ENCODE results near the gene RWDD3. TPM values are rescaled to one million over a fixed set of nuclear protein-coding genes. Genes with fewer than 3 reads are reported as not detected.

Gene RWDD3
- polyA plus RNA-seq, 1 donor (not counting 4 experiments of a cell fraction or from before 2014, with no cell fraction given), result 15.0 TPM

DNA sequence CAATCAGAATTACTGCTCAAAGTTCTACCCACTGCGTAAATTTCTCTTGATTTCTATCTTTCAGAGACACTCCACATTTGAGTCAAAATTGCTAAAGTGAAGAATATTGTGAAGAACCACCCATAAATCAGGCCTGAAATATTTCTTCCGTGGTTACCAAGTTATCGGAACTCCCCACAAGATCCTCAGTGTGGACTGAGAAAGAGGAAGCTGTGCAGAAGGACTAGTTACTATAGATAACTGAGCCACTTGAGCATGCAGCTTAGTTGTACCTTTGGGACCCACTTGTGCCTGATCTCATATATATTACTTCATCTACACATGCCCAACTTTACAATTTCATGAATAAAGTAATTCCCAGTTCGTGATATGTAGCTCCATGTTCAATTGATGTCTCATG, 18.4 kb downstream of the RWDD3 start:
- no peak for DNase-seq (ENCODE audit: low read depth, low spot score)
- no peaks in the 10 kb centered on the region for H3K27me3 ChIP-seq (ENCODE audit: control insufficient read depth, extremely low read depth, insufficient read depth, low read length)
- dilution Hi-C loops (cut with MboI; ENCODE audit: extremely low pct_ligation_motif_present, low sequenced_read_pairs), result no loop called here
- FAIRE-seq, result no peak
- no peak overlapping the region for H3K9ac ChIP-seq (ENCODE audit: control insufficient read depth, extremely low read depth, insufficient read depth, low read length)
- no peak overlapping the region for H3K27ac ChIP-seq (ENCODE audit: control insufficient read depth, insufficient read depth, low read length)
- H4K20me1 ChIP-seq (ENCODE audit: control insufficient read depth, extremely low read depth, insufficient read depth, low read length), result no peaks in the 10 kb centered on the region
- H3K79me2 ChIP-seq (ENCODE audit: control insufficient read depth, insufficient read depth, low read length), result no peaks in the 10 kb centered on the region
- H3K9me1 ChIP-seq (ENCODE audit: control insufficient read depth, extremely low read depth, insufficient read depth, low read length), result no peaks in the 10 kb centered on the region
- no peaks in the 10 kb centered on the region for H3K4me1 ChIP-seq (ENCODE audit: control insufficient read depth, extremely low read depth, insufficient read depth, low read length)
- TF ChIP-seq, protein P1, sequence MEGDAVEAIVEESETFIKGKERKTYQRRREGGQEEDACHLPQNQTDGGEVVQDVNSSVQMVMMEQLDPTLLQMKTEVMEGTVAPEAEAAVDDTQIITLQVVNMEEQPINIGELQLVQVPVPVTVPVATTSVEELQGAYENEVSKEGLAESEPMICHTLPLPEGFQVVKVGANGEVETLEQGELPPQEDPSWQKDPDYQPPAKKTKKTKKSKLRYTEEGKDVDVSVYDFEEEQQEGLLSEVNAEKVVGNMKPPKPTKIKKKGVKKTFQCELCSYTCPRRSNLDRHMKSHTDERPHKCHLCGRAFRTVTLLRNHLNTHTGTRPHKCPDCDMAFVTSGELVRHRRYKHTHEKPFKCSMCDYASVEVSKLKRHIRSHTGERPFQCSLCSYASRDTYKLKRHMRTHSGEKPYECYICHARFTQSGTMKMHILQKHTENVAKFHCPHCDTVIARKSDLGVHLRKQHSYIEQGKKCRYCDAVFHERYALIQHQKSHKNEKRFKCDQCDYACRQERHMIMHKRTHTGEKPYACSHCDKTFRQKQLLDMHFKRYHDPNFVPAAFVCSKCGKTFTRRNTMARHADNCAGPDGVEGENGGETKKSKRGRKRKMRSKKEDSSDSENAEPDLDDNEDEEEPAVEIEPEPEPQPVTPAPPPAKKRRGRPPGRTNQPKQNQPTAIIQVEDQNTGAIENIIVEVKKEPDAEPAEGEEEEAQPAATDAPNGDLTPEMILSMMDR (optimal IDR thresholded peaks at IDR 0.05 in 1 of 3, IDR thresholded peaks at IDR 0.05 in 1 of 3, conservative IDR thresholded peaks at IDR 0.05 in 1 of 3; ENCODE audit: extremely low read depth in 1 of 3, insufficient read depth in 2 of 3, low read length in 3 of 3), result no peak
- TF ChIP-seq EZH2 (IDR thresholded peaks at IDR 0.05; ENCODE audit: low read length), result no peak
- no peak overlapping the region for H2AFZ ChIP-seq (ENCODE audit: control insufficient read depth, low read length)
- no peak overlapping the region for H3K4me2 ChIP-seq (ENCODE audit: control insufficient read depth, extremely low read depth, insufficient read depth, low read depth, low read length)
- no peak overlapping the region for H3K4me3 ChIP-seq (ENCODE audit: control insufficient read depth in 2 of 3, extremely low read depth in 1 of 3, insufficient read depth in 2 of 3, low read depth in 1 of 3, low read length in 3 of 3)
- H3K9me3 ChIP-seq (ENCODE audit: control insufficient read depth, low read depth, low read length), result no peaks in the 10 kb centered on the region
- peaks cover 0 to 4% of the 10 kb centered on the region in 2 experiments for H3K36me3 ChIP-seq (ENCODE audit: control insufficient read depth in 2 of 2, extremely low read depth in 1 of 2, insufficient read depth in 2 of 2, low read length in 2 of 2)

DNA sequence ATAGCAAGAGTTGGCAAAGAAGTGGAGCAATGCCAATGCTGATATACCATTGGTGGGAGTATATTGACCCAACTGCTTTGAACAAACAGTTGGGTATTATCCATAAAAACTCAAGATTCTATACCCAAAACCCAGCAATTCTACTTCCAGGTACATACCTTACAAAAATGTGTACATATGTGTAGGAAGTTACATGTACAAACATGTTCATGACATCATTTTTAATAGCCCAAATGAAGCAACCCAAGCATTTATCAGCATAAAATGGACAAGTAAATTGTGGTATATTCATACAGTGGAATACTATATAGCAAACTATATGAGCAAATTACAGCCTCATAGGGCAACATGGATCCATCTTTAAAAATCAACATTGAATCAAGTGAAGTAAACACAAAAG, 20.9 kb downstream of the RWDD3 start:
- Histone ChIP-seq H3K27ac (ENCODE audit: control insufficient read depth, insufficient read depth, low read length) (no peak overlapping the region), H3K9me3 (ENCODE audit: control insufficient read depth, low read depth, low read length) (no peaks in the 10 kb centered on the region), H3K36me3 (ENCODE audit: control insufficient read depth in 2 of 2, extremely low read depth in 1 of 2, insufficient read depth in 2 of 2, low read length in 2 of 2) (no peaks in the 10 kb centered on the region), H3K9me1 (ENCODE audit: control insufficient read depth, extremely low read depth, insufficient read depth, low read length) (no peaks in the 10 kb centered on the region), H2AFZ (ENCODE audit: control insufficient read depth, low read length) (no peak overlapping the region), H3K27me3 (ENCODE audit: control insufficient read depth, extremely low read depth, insufficient read depth, low read length) (no peaks in the 10 kb centered on the region), H3K4me3 (ENCODE audit: control insufficient read depth in 2 of 3, extremely low read depth in 1 of 3, insufficient read depth in 2 of 3, low read depth in 1 of 3, low read length in 3 of 3) (no peak overlapping the region), H3K79me2 (ENCODE audit: control insufficient read depth, insufficient read depth, low read length) (no peaks in the 10 kb centered on the region), H3K4me2 (ENCODE audit: control insufficient read depth, extremely low read depth, insufficient read depth, low read depth, low read length) (no peak overlapping the region), H3K9ac (ENCODE audit: control insufficient read depth, extremely low read depth, insufficient read depth, low read length) (no peak overlapping the region), H4K20me1 (ENCODE audit: control insufficient read depth, extremely low read depth, insufficient read depth, low read length) (no peaks in the 10 kb centered on the region), H3K4me1 (ENCODE audit: control insufficient read depth, extremely low read depth, insufficient read depth, low read length) (no peaks in the 10 kb centered on the region)
- dilution Hi-C loops (cut with MboI; ENCODE audit: extremely low pct_ligation_motif_present, low sequenced_read_pairs), result no loop called here
- DNase-seq (ENCODE audit: low read depth, low spot score) (no peak), FAIRE-seq (no peak)
- TF ChIP-seq, protein P1 (optimal IDR thresholded peaks at IDR 0.05 in 1 of 3, IDR thresholded peaks at IDR 0.05 in 1 of 3, conservative IDR thresholded peaks at IDR 0.05 in 1 of 3; ENCODE audit: extremely low read depth in 1 of 3, insufficient read depth in 2 of 3, low read length in 3 of 3), result no peak
- TF ChIP-seq EZH2 (IDR thresholded peaks at IDR 0.05; ENCODE audit: low read length), result no peak

All from keratinocyte (primary cell).